Pancreas (tissue), 10 donors: ENCODE data around the gene CSAG3. TPM values are rescaled to one million over a fixed set of nuclear protein-coding genes. Genes with fewer than 3 reads are reported as not detected.
"Not testable (repeated sequence)": the region's sequence is repeated elsewhere in the genome, so short reads cannot be mapped to it uniquely, and the experiment has no call there.

Experiments
- ATAC-seq, 4 donors: fragments of 200-7000 bp; cut with Tn5 transposase; one replicate each; pipeline versions ENCODE4 v1.8.0 to v1.9.1; 2020; ENCODE audit warnings: mild to moderate bottlenecking in 4 of 4, moderate library complexity in 4 of 4
- DNase-seq, 6 donors: peaks; one replicate each; pipeline ENCODE4 v3.0.0-alpha.2; 2020
- FAIRE-seq: peaks from 2 replicates; lab custom pipeline; 2012; peaks lifted over from hg19 to GRCh38; lab: Jason Lieb, UNC
- H3K27ac ChIP-seq, 4 donors: fragments of 200-600 bp; sonication (generic); 1 replicate in 3 of 4; 2 replicates in 1 of 4; pipeline versions ENCODE4 v1.5.0 to v1.8.0; 2020
- H3K27me3 ChIP-seq, 4 donors: fragments of 200-600 bp; one replicate each; pipeline ENCODE4 v1.8.0; 2021
- H3K36me3 ChIP-seq, 3 donors: fragments of 200-600 bp; sonication (generic) in 1 of 3; one replicate each; pipeline versions ENCODE4 v1.5.0 to v1.8.0; 2020 to 2021
- H3K4me1 ChIP-seq, 3 donors: fragments of 200-600 bp; one replicate each; pipeline ENCODE4 v1.8.0; 2021
- H3K4me3 ChIP-seq, 4 donors: fragments of 200-600 bp; sonication (generic) in 2 of 4; one replicate each; pipeline versions ENCODE4 v1.5.0 to v1.8.0; 2020 to 2021
- H3K9me3 ChIP-seq, 4 donors: fragments of 200-600 bp; one replicate each; pipeline ENCODE4 v1.8.0; 2021
- CTCF ChIP-seq, 4 donors: fragments of 200-600 bp; sonication (generic) in 3 of 4; IDR thresholded peaks; one replicate each; pipeline versions ENCODE4 v1.5.0 to v1.8.0; 2021; ENCODE audit warnings: antibody characterized with exemption in 4 of 4
- WGBS, 2 donors: extraction: QIAGEN DNeasy Blood & Tissue Kit; methylation state at CpG; one replicate each; pipeline ENCODE4 v1.1.7; 2013; 5-methylcytosine and 5-hydroxymethylcytosine counted together
- intact Hi-C, 3 donors: fragments of 100-400 bp; cut with DNase I; formaldehyde crosslinking; loops; one replicate each; pipeline versions ENCODE4 v1.11.1 to v1.14.2; 2022
- polyA plus RNA-seq, 2 donors: library from polyadenylated mRNA; stranded (reverse); fragments of 200-250 nt; gene quantifications; one replicate each; pipeline ENCODE4 v1.2.3, GENCODE V29; 2013
- total RNA-seq, 6 donors: library from RNA; stranded (reverse); fragmentation: NEBNext Ultra II Directional in 4 of 6; extraction: Animal tissue kit (Norgen Biotek cat#: 25700) in 4 of 6; gene quantifications; one replicate each; pipeline versions ENCODE4 v1.2.1 to v1.2.4, GENCODE V29; 2021 to 2023
- donor health status: healthy with polysubstance abuse.
- donor health status: DM: no; HTN: no; CAD: no; lungs with moderate emphysema.
- donor health status: DM: no; HTN: no; CAD: no.
- donor health status: control.
- donor health status: control.
- donor health status: Bipolar disorder and iron deficiency.
- donor health status: DM: yes; HTN: yes; CAD: no.
- donor health status: DM: no; HTN: no; CAD: no.
- donor health status: DM: no; HTN: no; CAD: no.
- donor health status: DM: yes; HTN: yes; CAD: no.

Gene CSAG3
- total RNA-seq, result not detected
- polyA plus RNA-seq, result not detected

GRCh38 chrX:152758918-152759317 is at the start of gene CSAG3:
CSAG3 (plus strand) TSS chrX:152759218.
- ATAC-seq, FAIRE-seq, DNase-seq, H3K27ac ChIP-seq, H3K4me3 ChIP-seq, H3K4me1 ChIP-seq, H3K36me3 ChIP-seq, H3K27me3 ChIP-seq, H3K9me3 ChIP-seq, intact Hi-C loops: not testable (repeated sequence)
- no CpG with 5 or more reads among the region's 2 CpGs for WGBS, 2 donors

- FAIRE-seq, ATAC-seq, intact Hi-C loops: not testable (repeated sequence)
Measured at GRCh38 chrX:152713195-152713594, 45.8 kb upstream of the CSAG3 start.

GRCh38 chrX:152713815-152714787 is 44.9 kb upstream of the CSAG3 start, which contains the start of gene MAGEA2B:
MAGEA2B (plus strand) TSS chrX:152714628; CDS start chrX:152717107, 2,479 bp downstream.
- H3K27me3 ChIP-seq, DNase-seq, ATAC-seq, H3K4me3 ChIP-seq, intact Hi-C loops, FAIRE-seq, H3K4me1 ChIP-seq, H3K36me3 ChIP-seq, H3K27ac ChIP-seq, H3K9me3 ChIP-seq: not testable (repeated sequence)
- no CpG with 5 or more reads among the region's 35 CpGs for WGBS, 2 donors

More at GRCh38 chrX:152713195-152713594, 45.8 kb upstream of the CSAG3 start:
- H3K36me3 ChIP-seq, DNase-seq, H3K9me3 ChIP-seq, H3K4me3 ChIP-seq, H3K4me1 ChIP-seq, H3K27me3 ChIP-seq, H3K27ac ChIP-seq: not testable (repeated sequence)
- WGBS, 2 donors, result no CpG with 5 or more reads among the region's 5 CpGs

- no peak for TF ChIP-seq CTCF (IDR thresholded peaks at IDR 0.05)
- DNase-seq (peak in 2 of 6 donors; percentile 2 to 17), ATAC-seq (no peak), FAIRE-seq (no peak)
- no peaks in the 10 kb centered on the region for H3K36me3 ChIP-seq
- no peaks in the 10 kb centered on the region for H3K27me3 ChIP-seq
- no peak overlapping the region for H3K4me3 ChIP-seq
- no peak overlapping the region for H3K27ac ChIP-seq
- 53 to 56% methylated on average over 7 of the region's 7 CpGs for WGBS, 2 donors
- H3K9me3 ChIP-seq, result no peaks in the 10 kb centered on the region
- no peaks in the 10 kb centered on the region for H3K4me1 ChIP-seq
- intact Hi-C loops, result no loop called here
Measured at GRCh38 chrX:152725409-152725808, 33.6 kb upstream of the CSAG3 start.

- no peaks in the 10 kb centered on the region for H3K27me3 ChIP-seq
- TF ChIP-seq CTCF (IDR thresholded peaks at IDR 0.05), result no peak
- 77% methylated on average over 19 of the region's 21 CpGs for WGBS, 2 donors
- no peaks in the 10 kb centered on the region for H3K9me3 ChIP-seq
- FAIRE-seq (no peak), DNase-seq (peak in 2 of 6 donors; percentile 5 to 46), ATAC-seq (no peak)
- H3K4me3 ChIP-seq, result no peak within 1 kb of the TSS
- no peaks in the 10 kb centered on the region for H3K36me3 ChIP-seq
- intact Hi-C loops, result no loop called here
- H3K27ac ChIP-seq, result no peak within 1 kb of the TSS
- no peaks in the 10 kb centered on the region for H3K4me1 ChIP-seq
Measured at GRCh38 chrX:152733261-152733975, 25.6 kb upstream of the CSAG3 start, which contains the start of the genes CSAG1 and MAGEA12. CSAG1 (minus strand) TSS chrX:152733721; CDS start chrX:152732460, 1,261 bp downstream. MAGEA12 (plus strand) TSS chrX:152733757; CDS start chrX:152736162, 2,405 bp downstream.

- peak in 1 of 6 donors; percentile 22 for DNase-seq
- intact Hi-C loops, result not testable (repeated sequence)
Measured at GRCh38 chrX:152734143-152734858, 24.7 kb upstream of the CSAG3 start.

More at GRCh38 chrX:152734143-152734858, 24.7 kb upstream of the CSAG3 start:
- not testable (repeated sequence) for H3K36me3 ChIP-seq, H3K27me3 ChIP-seq, H3K9me3 ChIP-seq, H3K4me3 ChIP-seq, H3K4me1 ChIP-seq, H3K27ac ChIP-seq, ATAC-seq, FAIRE-seq
- 86% methylated on average over 22 of the region's 22 CpGs for WGBS, 2 donors
